SH-SY5Y (cell line): Measurements from ENCODE around the gene CPED1.

Experiments
- GATA2 ChIP-seq: IDR thresholded peaks from 2 replicates; pipeline ENCODE4 v1.6.1; 2011; ENCODE audit warnings: mild to moderate bottlenecking, low read depth, low read length
- GATA3 ChIP-seq: IDR thresholded peaks from 2 replicates; pipeline ENCODE4 v1.6.1; 2011; ENCODE audit warnings: low read depth, mild to moderate bottlenecking, low read length, moderate library complexity

DNA sequence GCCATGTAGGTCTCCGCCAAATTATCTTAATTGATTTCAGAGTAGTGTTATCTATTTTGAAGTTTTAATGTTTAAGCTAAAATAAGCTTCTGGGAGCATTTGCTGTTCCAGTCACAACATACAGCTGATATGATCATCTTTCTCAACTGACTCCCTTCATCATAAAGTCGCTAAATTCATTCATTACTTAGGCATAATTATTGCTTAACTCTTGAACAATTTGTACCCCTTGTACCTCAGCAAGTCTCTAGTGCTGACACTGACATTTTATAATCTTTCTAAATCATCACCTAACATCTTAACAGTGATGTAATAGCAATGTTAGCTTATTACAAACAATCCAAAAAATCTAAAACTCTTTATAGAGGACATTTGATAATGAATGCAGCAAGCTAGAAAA is 286.0 kb downstream of the CPED1 start:
- no peak for TF ChIP-seq GATA2
- no peak for TF ChIP-seq GATA3
